ENCODE results near the gene DKC1.

The DKC1 gene

GRCh38 chrX:154797006-154797405 lies 34.3 kb downstream of the DKC1 start:
- in situ Hi-C loops (cut with MboI; ENCODE audit: low sequenced_read_pairs, unreplicated experiment) = no loop called here
- no peak for DNase-seq (ENCODE audit: low spot score)
- no peak for TF ChIP-seq CTCF (IDR thresholded peaks at IDR 0.05; ENCODE audit: borderline replicate concordance, control extremely low read depth, extremely low read depth, insufficient read depth, missing control alignments)

- TF ChIP-seq CTCF (IDR thresholded peaks at IDR 0.05; ENCODE audit: borderline replicate concordance, control extremely low read depth, extremely low read depth, insufficient read depth, missing control alignments) = no peak
- no peak for DNase-seq (ENCODE audit: low spot score)
- in situ Hi-C loops (cut with MboI; ENCODE audit: low sequenced_read_pairs, unreplicated experiment) = loop anchor here (25.0 kb wide), 1 partner anchor 113 kb away; no protein-coding TSS in a partner anchor
Observed at GRCh38 chrX:154799556-154800348, 37.1 kb downstream of the DKC1 start.

GRCh38 chrX:154800478-154801210 lies 38.0 kb downstream of the DKC1 start:
- no peak for DNase-seq (ENCODE audit: low spot score)
- in situ Hi-C loops (cut with MboI; ENCODE audit: low sequenced_read_pairs, unreplicated experiment) = loop anchor here (25.0 kb wide), 1 partner anchor 112 kb away; no protein-coding TSS in a partner anchor
- no peak for TF ChIP-seq CTCF (IDR thresholded peaks at IDR 0.05; ENCODE audit: borderline replicate concordance, control extremely low read depth, extremely low read depth, insufficient read depth, missing control alignments)

GRCh38 chrX:154802947-154803346 lies 40.3 kb downstream of the DKC1 start:
- no peak for DNase-seq (ENCODE audit: low spot score)
- TF ChIP-seq CTCF (IDR thresholded peaks at IDR 0.05; ENCODE audit: borderline replicate concordance, control extremely low read depth, extremely low read depth, insufficient read depth, missing control alignments) = no peak
- in situ Hi-C loops (cut with MboI; ENCODE audit: low sequenced_read_pairs, unreplicated experiment) = loop anchor here (25.0 kb wide), 1 partner anchor 109 kb away; no protein-coding TSS in a partner anchor

GRCh38 chrX:154804261-154804956 lies 41.7 kb downstream of the DKC1 start:
- in situ Hi-C loops (cut with MboI; ENCODE audit: low sequenced_read_pairs, unreplicated experiment) = loop anchor here (25.0 kb wide), 1 partner anchor 108 kb away; no protein-coding TSS in a partner anchor
- no peak for DNase-seq (ENCODE audit: low spot score)
- TF ChIP-seq CTCF (IDR thresholded peaks at IDR 0.05; ENCODE audit: borderline replicate concordance, control extremely low read depth, extremely low read depth, insufficient read depth, missing control alignments) = no peak
